ENCODE measurements around the gene CFAP46. TPM values are rescaled to one million over a fixed set of nuclear protein-coding genes. Genes with fewer than 3 reads are reported as not detected.

Gene CFAP46
- total and polyA plus RNA-seq, 9 donors: 0.50 to 22.4 (median 1.6) TPM; not detected in 1

DNA sequence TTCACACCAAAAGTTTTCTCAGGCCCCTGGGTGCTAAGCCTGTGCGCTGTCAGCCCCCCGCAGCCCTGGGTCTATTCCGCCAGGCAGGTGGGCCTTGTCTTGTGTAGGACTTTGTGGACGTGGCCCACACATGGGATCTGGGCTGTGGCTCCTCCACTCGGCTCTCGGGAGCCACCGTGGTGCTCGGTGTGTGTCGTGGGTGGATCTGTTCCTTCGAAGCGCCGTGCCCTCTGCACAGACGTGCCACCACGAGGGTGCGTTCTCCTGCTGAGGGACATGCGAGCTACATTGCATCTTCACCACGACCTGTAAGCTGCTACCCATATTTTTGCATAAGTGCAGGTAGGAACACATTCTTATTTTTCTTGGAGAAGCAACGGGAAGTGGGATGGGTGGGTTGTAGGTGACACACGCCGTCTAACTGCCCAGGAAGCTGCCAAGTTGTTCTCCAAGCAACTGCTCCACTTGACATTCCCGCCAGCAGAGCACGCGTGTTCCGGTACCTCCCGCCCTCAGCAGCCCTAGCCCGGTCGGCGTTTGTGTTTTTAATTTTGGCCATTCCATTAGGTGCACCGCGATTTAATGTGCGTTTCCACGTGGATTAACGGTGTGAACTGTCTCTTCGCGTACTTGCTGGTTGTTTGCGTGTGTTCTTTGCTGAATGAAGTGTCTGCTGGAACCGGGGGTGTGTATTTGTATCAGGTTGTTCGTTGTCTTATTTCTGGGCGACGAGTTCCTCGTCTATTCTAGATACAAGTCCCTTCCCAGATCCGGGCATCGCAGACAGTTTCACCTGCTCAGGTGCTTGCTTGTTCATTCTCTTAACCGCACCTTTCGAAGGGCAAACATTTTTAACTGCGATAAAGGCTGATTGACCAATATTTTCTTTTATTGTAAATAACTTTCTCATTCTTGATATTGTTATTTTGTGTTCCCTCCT, 47.4 kb upstream of the CFAP46 start:
- intact Hi-C loops (cut with DNase I): no loop called here
- H3K36me3 ChIP-seq: no peaks in the 10 kb centered on the region
- H3K9me3 ChIP-seq: no peaks in the 10 kb centered on the region
- peaks cover 4% of the 10 kb centered on the region for H3K4me1 ChIP-seq (ENCODE audit: insufficient read depth)
- 88 to 93% (median 89%) methylated on average over 46 of the region's 46 CpGs for WGBS, 3 donors
- DNase-seq: no peak
- TF ChIP-seq POLR2A (IDR thresholded peaks at IDR 0.05) (no peak), EP300 (IDR thresholded peaks at IDR 0.05) (no peak)
- TF ChIP-seq, protein P1, sequence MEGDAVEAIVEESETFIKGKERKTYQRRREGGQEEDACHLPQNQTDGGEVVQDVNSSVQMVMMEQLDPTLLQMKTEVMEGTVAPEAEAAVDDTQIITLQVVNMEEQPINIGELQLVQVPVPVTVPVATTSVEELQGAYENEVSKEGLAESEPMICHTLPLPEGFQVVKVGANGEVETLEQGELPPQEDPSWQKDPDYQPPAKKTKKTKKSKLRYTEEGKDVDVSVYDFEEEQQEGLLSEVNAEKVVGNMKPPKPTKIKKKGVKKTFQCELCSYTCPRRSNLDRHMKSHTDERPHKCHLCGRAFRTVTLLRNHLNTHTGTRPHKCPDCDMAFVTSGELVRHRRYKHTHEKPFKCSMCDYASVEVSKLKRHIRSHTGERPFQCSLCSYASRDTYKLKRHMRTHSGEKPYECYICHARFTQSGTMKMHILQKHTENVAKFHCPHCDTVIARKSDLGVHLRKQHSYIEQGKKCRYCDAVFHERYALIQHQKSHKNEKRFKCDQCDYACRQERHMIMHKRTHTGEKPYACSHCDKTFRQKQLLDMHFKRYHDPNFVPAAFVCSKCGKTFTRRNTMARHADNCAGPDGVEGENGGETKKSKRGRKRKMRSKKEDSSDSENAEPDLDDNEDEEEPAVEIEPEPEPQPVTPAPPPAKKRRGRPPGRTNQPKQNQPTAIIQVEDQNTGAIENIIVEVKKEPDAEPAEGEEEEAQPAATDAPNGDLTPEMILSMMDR (IDR thresholded peaks at IDR 0.05): no peak
- no peak overlapping the region for H3K27ac ChIP-seq
- no peaks in the 10 kb centered on the region for H3K27me3 ChIP-seq
- H3K4me3 ChIP-seq: no peak overlapping the region

DNA sequence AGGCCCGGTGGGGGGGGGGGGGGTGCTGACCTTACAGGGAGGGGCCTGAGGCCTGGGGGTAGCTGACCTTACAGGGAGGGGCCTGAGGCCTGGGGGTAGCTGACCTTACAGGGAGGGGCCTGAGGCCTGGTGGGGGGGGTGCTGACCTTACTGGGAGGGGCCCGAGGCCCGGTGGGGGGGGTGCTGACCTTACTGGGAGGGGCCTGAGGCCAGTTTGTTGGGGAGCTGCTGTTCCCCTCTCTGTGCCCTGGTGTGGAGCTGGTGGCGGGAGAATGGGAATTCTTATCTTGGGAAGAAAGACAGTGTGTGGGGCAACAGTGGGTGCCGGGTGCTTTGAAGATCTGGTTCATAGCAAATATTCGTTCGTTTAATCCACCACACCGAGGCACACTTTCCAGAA, 46.6 kb upstream of the CFAP46 start:
- no peaks in the 10 kb centered on the region for H3K36me3 ChIP-seq
- H3K4me1 ChIP-seq (ENCODE audit: insufficient read depth): peaks cover 1% of the 10 kb centered on the region
- H3K9me3 ChIP-seq: no peaks in the 10 kb centered on the region
- 78 to 93% (median 90%) methylated on average over 7 to 8 of the region's 8 CpGs for WGBS, 3 donors
- no peak for DNase-seq
- no peak overlapping the region for H3K4me3 ChIP-seq
- TF ChIP-seq, protein P1 (IDR thresholded peaks at IDR 0.05): no peak
- TF ChIP-seq EP300 (IDR thresholded peaks at IDR 0.05) (no peak), POLR2A (IDR thresholded peaks at IDR 0.05) (no peak)
- H3K27me3 ChIP-seq: no peaks in the 10 kb centered on the region
- H3K27ac ChIP-seq: no peak overlapping the region
- intact Hi-C loops (cut with DNase I): no loop called here

DNA sequence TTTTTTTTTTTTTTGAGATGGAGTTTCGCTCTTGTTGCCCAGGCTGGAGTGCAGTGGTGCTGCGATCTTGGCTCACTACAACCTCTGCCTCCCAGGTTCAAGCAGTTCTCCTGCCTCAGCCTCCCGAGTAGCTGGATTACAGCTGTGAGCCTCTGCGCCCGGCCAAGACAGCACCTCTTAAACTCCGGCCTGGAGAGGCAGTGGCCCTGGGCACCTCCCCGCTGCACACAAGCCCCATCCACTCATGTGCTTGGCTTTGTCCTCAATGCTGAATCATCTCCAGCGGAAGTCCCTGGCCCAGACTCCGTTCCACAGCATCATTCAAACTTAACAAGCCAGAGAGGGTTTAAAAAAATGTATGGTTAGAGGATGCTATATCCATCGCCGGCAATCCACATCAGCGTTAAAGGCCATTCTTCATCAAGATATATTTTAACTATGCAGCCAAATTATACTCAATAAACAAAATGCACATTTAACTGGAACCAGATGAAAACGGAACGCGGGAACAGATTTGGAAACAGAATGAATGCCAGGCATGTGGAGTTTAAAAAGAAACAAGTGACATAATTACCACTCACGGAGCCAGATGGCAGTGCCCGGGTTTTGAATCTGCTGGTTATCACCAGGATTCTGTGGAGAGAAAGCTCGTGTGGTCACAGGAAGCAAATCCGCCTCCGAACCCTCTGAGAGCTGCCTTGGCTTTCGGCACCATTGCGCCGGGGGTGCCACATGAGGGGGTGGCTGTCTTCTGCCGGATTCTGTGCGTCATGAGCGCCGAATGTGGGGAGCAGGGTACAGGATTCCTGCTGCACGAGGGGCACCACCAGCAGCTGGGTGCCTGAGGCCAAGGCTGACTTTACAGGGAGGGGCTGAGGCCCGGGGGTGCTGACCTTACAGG, 45.6 kb upstream of the CFAP46 start:
- no peak for DNase-seq
- intact Hi-C loops (cut with DNase I): no loop called here
- Histone ChIP-seq H3K27me3 (no peaks in the 10 kb centered on the region), H3K27ac (no peak overlapping the region), H3K36me3 (no peaks in the 10 kb centered on the region), H3K4me1 (ENCODE audit: insufficient read depth) (no peaks in the 10 kb centered on the region), H3K9me3 (no peaks in the 10 kb centered on the region), H3K4me3 (no peak overlapping the region)
- TF ChIP-seq POLR2A (IDR thresholded peaks at IDR 0.05) (no peak), EP300 (IDR thresholded peaks at IDR 0.05) (no peak)
- TF ChIP-seq, protein P1 (IDR thresholded peaks at IDR 0.05): no peak
- WGBS, 3 donors: 57 to 63% (median 63%) methylated on average over 27 to 29 of the region's 29 CpGs

DNA sequence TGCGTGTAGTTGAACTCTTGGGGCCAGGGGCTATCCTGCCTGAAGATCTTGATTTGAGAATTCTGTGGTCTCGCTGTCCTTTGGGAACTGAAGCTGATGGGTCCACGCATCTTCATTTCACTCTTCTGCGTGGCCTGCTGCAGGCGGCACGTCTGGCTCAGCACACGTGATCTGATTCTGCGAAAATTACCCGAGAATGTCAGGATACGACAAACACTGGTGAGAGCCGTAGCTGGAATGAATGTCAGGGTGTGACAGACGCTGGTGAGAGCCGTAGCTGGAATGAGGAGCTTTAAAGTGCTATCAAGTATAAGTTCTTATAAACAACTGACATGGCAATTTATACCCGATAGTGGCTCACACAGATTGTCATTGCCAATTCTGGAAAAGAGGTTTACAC, 44.6 kb upstream of the CFAP46 start:
- H3K9me3 ChIP-seq: no peaks in the 10 kb centered on the region
- H3K4me3 ChIP-seq: no peak overlapping the region
- H3K36me3 ChIP-seq: no peaks in the 10 kb centered on the region
- TF ChIP-seq POLR2A (IDR thresholded peaks at IDR 0.05) (no peak), EP300 (IDR thresholded peaks at IDR 0.05) (no peak)
- TF ChIP-seq, protein P1 (IDR thresholded peaks at IDR 0.05): no peak
- WGBS, 3 donors: 86 to 87% (median 87%) methylated on average over 14 of the region's 14 CpGs
- H3K27ac ChIP-seq: no peak overlapping the region
- intact Hi-C loops (cut with DNase I): no loop called here
- no peaks in the 10 kb centered on the region for H3K4me1 ChIP-seq (ENCODE audit: insufficient read depth)
- no peak for DNase-seq
- no peaks in the 10 kb centered on the region for H3K27me3 ChIP-seq

Measured in ovary (tissue), 9 donors.